CD4-positive, alpha-beta memory T cell (primary cell): ENCODE data around the gene GAMT. TPM values are rescaled to one million over a fixed set of nuclear protein-coding genes. Genes with fewer than 3 reads are reported as not detected.

Experiments used
- CTCF ChIA-PET: fragments of 350-600 bp; sonication (Branson Sonifier 250); formaldehyde crosslinking; loops from one replicate; lab custom pipeline; 2021; ENCODE audit warnings: inconsistent platforms; ENCODE audit not compliant: partially characterized antibody; lab: Charles Lee
- POLR2A ChIA-PET: fragments of 350-600 bp; sonication (Branson Sonifier 250); formaldehyde crosslinking; loops from one replicate; lab custom pipeline; 2021; ENCODE audit not compliant: partially characterized antibody; lab: Charles Lee
- DNase-seq, 5 donors: peaks; one replicate each; pipeline versions ENCODE4 v3.0.0 to v3.0.0-alpha.2; 2020 to 2022; ENCODE audit warnings: mixed read lengths in 1 of 5
- H3K27ac ChIP-seq: one replicate; pipeline ENCODE4 v1.7.0; 2013; ENCODE audit warnings: low read depth, low read length
- H3K27me3 ChIP-seq: 2 replicates; pipeline ENCODE4 v1.7.0; 2013; ENCODE audit warnings: mild to moderate bottlenecking, low read length, moderate library complexity; ENCODE audit not compliant: insufficient read depth
- H3K36me3 ChIP-seq: 2 replicates; pipeline ENCODE4 v1.7.0; 2013; ENCODE audit warnings: mild to moderate bottlenecking, low read length, moderate library complexity; ENCODE audit not compliant: insufficient read depth
- H3K4me1 ChIP-seq: 2 replicates; pipeline ENCODE4 v1.7.0; 2013; ENCODE audit warnings: mild to moderate bottlenecking, low read length, moderate library complexity; ENCODE audit not compliant: insufficient read depth
- H3K4me3 ChIP-seq, 2 donors: one replicate each; pipeline ENCODE4 v1.7.0; 2013; ENCODE audit warnings: low read length in 2 of 2, mild to moderate bottlenecking in 1 of 2
- H3K9me3 ChIP-seq, 2 donors: one replicate each; pipeline ENCODE4 v1.7.0; 2013; ENCODE audit warnings: low read length in 2 of 2, control low read depth in 1 of 2; ENCODE audit not compliant: control insufficient read depth in 1 of 2
- H3K27ac Mint-ChIP-seq, 7 donors: one replicate each; pipeline ENCODE4 v1.8.0; 2020 to 2021; ENCODE audit warnings: mixed read lengths in 7 of 7, mild to moderate bottlenecking in 6 of 7, inconsistent platforms in 3 of 7, moderate library complexity in 3 of 7
- H3K27me3 Mint-ChIP-seq, 2 donors: one replicate each; pipeline ENCODE4 v1.8.0; 2020 to 2021; ENCODE audit warnings: mixed read lengths in 2 of 2
- H3K36me3 Mint-ChIP-seq, 2 donors: one replicate each; pipeline ENCODE4 v1.8.0; 2020 to 2021; ENCODE audit warnings: mixed read lengths in 2 of 2, inconsistent platforms in 1 of 2, mild to moderate bottlenecking in 1 of 2
- H3K4me1 Mint-ChIP-seq, 4 donors: one replicate each; pipeline ENCODE4 v1.8.0; 2020 to 2021; ENCODE audit warnings: mixed read lengths in 4 of 4, mild to moderate bottlenecking in 1 of 4
- H3K4me3 Mint-ChIP-seq, 8 donors: one replicate each; pipeline ENCODE4 v1.8.0; 2020 to 2021; ENCODE audit warnings: mixed read lengths in 8 of 8, mild to moderate bottlenecking in 7 of 8, moderate library complexity in 6 of 8, inconsistent platforms in 3 of 8
- H3K9me3 Mint-ChIP-seq, 8 donors: one replicate each; pipeline ENCODE4 v1.8.0; 2020 to 2021; ENCODE audit warnings: mixed read lengths in 8 of 8, mild to moderate bottlenecking in 5 of 8, inconsistent platforms in 3 of 8, moderate library complexity in 1 of 8
- intact Hi-C: fragments of 100-400 bp; cut with micrococcal nuclease; formaldehyde crosslinking; loops from one replicate; pipeline ENCODE4 v1.15.1; 2023
- polyA plus RNA-seq, 2 donors: library from polyadenylated mRNA; unstranded; fragments of 300-500 nt; fragmentation: Illumina TruSeq; gene quantifications; one replicate each; pipeline ENCODE4 v1.2.3, GENCODE V29; 2021
- total RNA-seq, 2 experiments: library from RNA; stranded (reverse); gene quantifications; one replicate each; pipeline ENCODE4 v1.2.3, GENCODE V29; 2021

GAMT gene
- total and polyA plus RNA-seq, 4 experiments from 2014 or later = 15.9 to 20.3 (median 17.8) TPM

DNA sequence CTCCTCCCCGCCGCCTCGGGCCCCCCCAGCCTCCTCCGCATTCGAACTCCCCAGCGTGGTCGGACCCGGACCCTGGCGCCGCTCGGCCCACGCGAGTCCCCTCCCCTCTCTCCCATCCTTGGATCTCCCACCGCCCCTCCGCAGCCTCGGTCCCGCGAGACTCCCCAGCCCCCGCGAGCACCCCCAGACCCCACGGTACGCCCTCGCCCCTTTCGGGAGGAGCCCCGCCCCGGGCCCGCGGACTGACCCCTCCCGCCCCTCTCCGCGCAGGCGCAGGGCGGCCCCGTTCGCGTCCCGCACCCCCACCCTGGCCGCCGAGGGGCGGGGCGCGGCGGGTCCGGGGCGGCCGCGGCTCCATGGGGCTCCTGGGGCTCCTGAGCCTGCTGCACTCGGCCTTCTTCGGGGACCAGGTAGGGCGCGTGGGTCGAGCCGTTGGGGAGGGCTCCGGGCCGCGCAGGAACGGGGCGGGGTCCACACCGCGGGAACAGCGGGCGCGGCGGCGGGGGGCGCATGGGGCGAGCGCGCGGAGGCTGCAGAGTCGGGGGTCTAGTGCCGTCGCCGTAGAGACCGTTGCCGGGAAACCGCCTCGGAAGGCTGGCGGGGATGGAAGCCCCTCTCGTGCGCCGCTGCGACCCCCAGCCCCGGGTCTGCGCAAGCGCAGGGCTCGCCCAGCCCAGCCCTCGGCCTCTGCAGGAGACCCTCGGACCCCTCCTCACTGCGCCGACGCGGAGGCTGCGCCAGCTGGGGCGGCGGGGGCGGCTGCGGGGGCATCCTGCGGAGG is 44.8 kb upstream of the GAMT start:
- peaks cover 24 to 28% of the 10 kb centered on the region in 2 donors for H3K27me3 Mint-ChIP-seq
- no peaks in the 10 kb centered on the region for H3K9me3 ChIP-seq
- H3K4me1 ChIP-seq = peaks cover 36% of the 10 kb centered on the region
- H3K27ac ChIP-seq = no peak overlapping the region
- H3K27ac Mint-ChIP-seq = no peak overlapping the region
- peaks cover 12 to 16% of the 10 kb centered on the region in 2 donors for H3K36me3 Mint-ChIP-seq
- H3K9me3 Mint-ChIP-seq = peaks cover 0 to 4% (median 0%) of the 10 kb centered on the region in 8 donors
- no peak overlapping the region for H3K4me3 Mint-ChIP-seq
- DNase-seq = no peak
- H3K4me3 ChIP-seq = no peak overlapping the region
- intact Hi-C loops = loop anchor here (1.0 to 2.0 kb wide), 3 partner anchors 25 to 67 kb away; partner anchors contain the start of genes ADAMTSL5 and PCSK4
- POLR2A ChIA-PET = interaction anchor here (0.9 to 3.8 kb wide), 5 partner anchors 9 to 26 kb away, joined by 4 to 20 read pairs (median 5); no protein-coding TSS in a partner anchor
- peaks cover 35% of the 10 kb centered on the region for H3K27me3 ChIP-seq
- peaks cover 12% of the 10 kb centered on the region for H3K36me3 ChIP-seq
- CTCF ChIA-PET = interaction anchor here (1.0 to 1.9 kb wide), 5 partner anchors 9 to 62 kb away, joined by 3 to 9 read pairs (median 4); no protein-coding TSS in a partner anchor
- peaks cover 9 to 45% (median 17%) of the 10 kb centered on the region in 4 donors for H3K4me1 Mint-ChIP-seq

DNA sequence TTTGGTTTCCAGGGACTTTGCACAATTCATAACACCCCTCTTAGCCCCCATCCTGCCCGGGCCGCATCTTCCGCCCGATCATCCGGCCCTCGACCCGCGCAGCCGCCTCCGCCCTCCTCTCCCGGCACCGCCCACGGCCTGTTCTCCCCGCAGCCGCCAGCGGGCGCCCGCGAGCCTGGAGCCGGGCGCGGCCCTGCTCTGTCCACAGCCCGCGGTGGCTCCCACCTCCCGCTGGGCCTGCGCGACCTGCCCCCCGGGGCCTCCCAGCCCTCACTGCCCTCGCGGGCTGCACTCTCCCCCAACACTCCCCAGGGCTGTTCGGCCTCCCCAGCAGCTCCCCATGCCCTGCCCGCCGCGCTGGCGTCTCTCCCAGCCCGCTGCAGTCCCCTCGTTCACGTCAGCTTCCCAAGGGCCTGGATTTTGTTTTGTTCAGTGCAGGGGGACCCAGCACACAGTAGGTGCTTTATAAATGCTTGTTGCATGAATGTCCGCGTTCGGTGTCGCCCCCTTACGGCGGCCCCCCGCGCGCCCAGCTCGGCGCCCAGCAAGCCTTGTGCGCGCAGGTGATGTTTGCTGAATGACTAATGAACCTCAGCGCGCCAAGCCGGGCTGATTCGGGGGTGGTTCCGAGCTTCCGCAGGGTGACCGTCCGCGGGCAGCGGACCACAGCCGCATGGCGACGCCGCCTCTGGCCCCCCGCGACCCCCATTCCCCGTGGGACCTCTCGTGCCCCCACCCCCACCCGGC is 44.0 kb upstream of the GAMT start:
- Histone ChIP-seq H3K36me3 (peaks cover 20% of the 10 kb centered on the region), H3K4me3 (peak overlapping the region in 1 of 2 donors; percentile 57), H3K9me3 (no peaks in the 10 kb centered on the region), H3K27me3 (peaks cover 27% of the 10 kb centered on the region), H3K4me1 (peaks cover 40% of the 10 kb centered on the region), H3K27ac (peak overlapping the region; percentile 22)
- H3K27ac Mint-ChIP-seq = peak overlapping the region in 4 of 7 donors; percentile 25 to 99 (median 54)
- POLR2A ChIA-PET = interaction anchor here (0.9 to 3.8 kb wide), 8 partner anchors 10 to 176 kb away, joined by 3 to 20 read pairs (median 5); partner anchors contain the start of genes CIRBP and REEP6
- CTCF ChIA-PET = interaction anchor here (1.0 to 1.9 kb wide), 8 partner anchors 9 to 63 kb away, joined by 3 to 9 read pairs (median 4); no protein-coding TSS in a partner anchor
- peaks cover 17 to 20% of the 10 kb centered on the region in 2 donors for H3K27me3 Mint-ChIP-seq
- H3K36me3 Mint-ChIP-seq = peaks cover 20 to 24% of the 10 kb centered on the region in 2 donors
- peak; percentile 68 to 82 (median 74) for DNase-seq
- H3K4me1 Mint-ChIP-seq = peaks cover 4 to 47% (median 16%) of the 10 kb centered on the region in 4 donors
- peaks cover 0 to 4% (median 0%) of the 10 kb centered on the region in 8 donors for H3K9me3 Mint-ChIP-seq
- intact Hi-C loops = loop anchor here (1.0 to 2.0 kb wide), 3 partner anchors 25 to 68 kb away; partner anchors contain the start of genes ADAMTSL5 and PCSK4
- H3K4me3 Mint-ChIP-seq = peak overlapping the region; percentile 53 to 82 (median 70)

DNA sequence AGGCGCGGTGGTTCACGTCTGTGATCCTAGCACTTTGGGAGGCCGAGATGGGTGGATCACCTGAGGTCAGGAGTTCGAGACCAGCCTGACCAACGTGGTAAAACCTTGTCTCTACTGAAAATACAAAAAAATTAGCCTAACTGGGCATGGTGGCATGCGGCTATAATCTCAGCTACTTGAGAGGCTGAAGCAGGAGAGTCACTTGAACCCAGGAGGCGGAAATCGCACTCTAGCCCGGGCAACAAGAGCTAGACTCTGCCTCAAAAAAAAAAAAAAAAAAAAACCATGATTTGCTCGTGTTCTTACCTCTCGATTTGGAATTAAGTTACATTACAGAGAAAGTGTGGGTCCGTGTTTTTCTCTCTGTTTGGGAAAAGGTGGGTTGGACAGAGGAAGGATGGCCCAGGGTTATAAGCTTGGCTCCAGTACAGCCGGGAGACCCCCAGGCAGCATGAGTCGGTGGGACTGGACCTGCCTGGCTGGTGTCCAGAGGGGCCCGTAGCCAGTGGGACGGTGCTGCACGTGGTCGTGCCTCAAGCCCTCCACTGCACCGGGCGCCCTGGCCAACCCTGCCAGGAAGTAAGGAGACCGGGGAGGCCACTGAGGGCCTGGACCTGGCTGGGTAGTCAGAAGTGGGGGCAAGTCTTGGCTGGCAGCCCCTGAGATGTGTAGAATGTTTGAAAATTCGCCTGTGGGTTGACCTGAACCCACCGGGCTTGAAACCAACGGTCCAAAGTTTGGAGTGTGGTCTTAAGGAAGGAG is 40.5 kb upstream of the GAMT start:
- DNase-seq = no peak
- H3K4me3 Mint-ChIP-seq = peak overlapping the region in 3 of 8 donors; percentile 25 to 55 (median 35)

GRCh38 chr19:1441022-1441426 is 39.7 kb upstream of the GAMT start:
- DNase-seq = no peak
- H3K9me3 Mint-ChIP-seq = peaks cover 0 to 5% (median 0%) of the 10 kb centered on the region in 8 donors
- no peaks in the 10 kb centered on the region for H3K9me3 ChIP-seq
- peaks cover 31% of the 10 kb centered on the region for H3K36me3 ChIP-seq
- H3K27ac Mint-ChIP-seq = peak overlapping the region in 2 of 7 donors; percentile 68 to 99
- peak overlapping the region in 4 of 8 donors; percentile 70 to 99 (median 80) for H3K4me3 Mint-ChIP-seq
- no peaks in the 10 kb centered on the region for H3K27me3 ChIP-seq
- H3K4me1 ChIP-seq = peaks cover 44% of the 10 kb centered on the region
- H3K27ac ChIP-seq = peak overlapping the region; percentile 2
- H3K4me1 Mint-ChIP-seq = peaks cover 1 to 53% (median 23%) of the 10 kb centered on the region in 4 donors
- no peaks in the 10 kb centered on the region for H3K27me3 Mint-ChIP-seq
- ChIA-PET POLR2A (interaction anchor here (1.2 kb wide), 1 partner anchor 32 kb away, joined by 4 read pairs; no protein-coding TSS in a partner anchor), CTCF (interaction anchor here (0.7 kb wide), 1 partner anchor 47 kb away, joined by 3 read pairs; no protein-coding TSS in a partner anchor)
- intact Hi-C loops = no loop called here
- peaks cover 28 to 45% of the 10 kb centered on the region in 2 donors for H3K36me3 Mint-ChIP-seq
- no peak overlapping the region for H3K4me3 ChIP-seq

More for the DNA sequence above, 40.5 kb upstream of the GAMT start:
- ChIA-PET CTCF (interaction anchor here (0.7 kb wide), 1 partner anchor 46 kb away, joined by 3 read pairs; no protein-coding TSS in a partner anchor), POLR2A (interaction anchor here (1.2 to 1.3 kb wide), 2 partner anchors 27 to 173 kb away, joined by 4 to 5 read pairs; partner anchors contain the start of gene CIRBP)
- peaks cover under 1% of the 10 kb centered on the region for H3K27me3 ChIP-seq
- intact Hi-C loops = no loop called here
- Mint-ChIP-seq H3K9me3 (peaks cover 0 to 6% (median 0%) of the 10 kb centered on the region in 8 donors), H3K27ac (peak overlapping the region in 3 of 7 donors; percentile 37 to 99 (median 86)), H3K36me3 (peaks cover 28 to 43% of the 10 kb centered on the region in 2 donors), H3K4me1 (peaks cover 1 to 53% (median 23%) of the 10 kb centered on the region in 4 donors), H3K27me3 (no peaks in the 10 kb centered on the region)
- peaks cover 51% of the 10 kb centered on the region for H3K4me1 ChIP-seq
- H3K36me3 ChIP-seq = peaks cover 31% of the 10 kb centered on the region
- no peak overlapping the region for H3K27ac ChIP-seq
- no peak overlapping the region for H3K4me3 ChIP-seq
- H3K9me3 ChIP-seq = no peaks in the 10 kb centered on the region

GRCh38 chr19:1440418-1440801 is 39.1 kb upstream of the GAMT start:
- Mint-ChIP-seq H3K4me3 (peak overlapping the region; percentile 52 to 99 (median 92)), H3K4me1 (peaks cover 1 to 51% (median 22%) of the 10 kb centered on the region in 4 donors), H3K27me3 (no peaks in the 10 kb centered on the region), H3K27ac (peak overlapping the region in 4 of 7 donors; percentile 70 to 99 (median 76)), H3K36me3 (peaks cover 28 to 47% of the 10 kb centered on the region in 2 donors), H3K9me3 (peaks cover 0 to 5% (median 0%) of the 10 kb centered on the region in 8 donors)
- Histone ChIP-seq H3K27me3 (no peaks in the 10 kb centered on the region), H3K36me3 (peaks cover 31% of the 10 kb centered on the region), H3K27ac (peak overlapping the region; percentile 2), H3K4me1 (peaks cover 41% of the 10 kb centered on the region), H3K9me3 (no peaks in the 10 kb centered on the region), H3K4me3 (no peak overlapping the region)
- ChIA-PET CTCF (interaction anchor here (0.8 kb wide), 1 partner anchor 31 kb away, joined by 3 read pairs; no protein-coding TSS in a partner anchor), POLR2A (interaction anchor here (1.2 kb wide), 1 partner anchor 31 kb away, joined by 4 read pairs; no protein-coding TSS in a partner anchor)
- intact Hi-C loops = no loop called here
- no peak for DNase-seq
